Measurements from ENCODE around the gene BBOF1.

GRCh38 chr14:74085047-74085637 lies 66.0 kb downstream of the BBOF1 start:
- TF ChIP-seq PML (IDR thresholded peaks at IDR 0.05; ENCODE audit: low read length): no peak
- TF ChIP-seq MYNN (IDR thresholded peaks at IDR 0.05): no peak
- no peak for TF ChIP-seq MYNN (CRISPR knock-in tag; IDR thresholded peaks at IDR 0.05)
- no peak for TF ChIP-seq PREB (CRISPR knock-in tag; IDR thresholded peaks at IDR 0.05)
- no peak for TF ChIP-seq CTCF (IDR thresholded peaks at IDR 0.05 in 2 of 3, conservative IDR thresholded peaks at IDR 0.05 in 1 of 3; ENCODE audit: insufficient read depth in 2 of 3, low read depth in 1 of 3, low read length in 3 of 3)
- peak; percentile 88; the same call in 1 of the 2 replicates for TF ChIP-seq NFRKB (IDR thresholded peaks at IDR 0.05; ENCODE audit: low read depth)
- TF ChIP-seq MEF2A (IDR thresholded peaks at IDR 0.05; ENCODE audit: control insufficient read depth, low read depth, low read length): no peak
- no peak for TF ChIP-seq GABPA (tag; conservative IDR thresholded peaks at IDR 0.05; ENCODE audit: low read depth)
- TF ChIP-seq MTA3 (IDR thresholded peaks at IDR 0.05; ENCODE audit: borderline replicate concordance): no peak
- TF ChIP-seq YY1 (IDR thresholded peaks at IDR 0.05; ENCODE audit: borderline replicate concordance in 1 of 3, control insufficient read depth in 1 of 3, extremely low read depth in 1 of 3, insufficient read depth in 3 of 3, insufficient read length in 1 of 3, insufficient replicate concordance in 2 of 3, low read depth in 1 of 3, low read length in 2 of 3): no peak

All from K562 (cell line).